Upper lobe of left lung (tissue), 4 donors: ENCODE results near the gene MED27.

Source experiments
- EP300 ChIP-seq, 4 donors: sonication (generic); formaldehyde crosslinking; IDR thresholded peaks; one replicate each; pipeline ENCODE4 v1.5.1; 2017; ENCODE audit warnings: antibody characterized with exemption in 4 of 4, control low read depth in 2 of 4
- POLR2A ChIP-seq, 4 donors: fragments of 450-650 bp; IDR thresholded peaks; one replicate each; pipeline ENCODE4 v1.5.1; 2016 to 2017; ENCODE audit warnings: antibody characterized with exemption in 4 of 4, mild to moderate bottlenecking in 2 of 4
- POLR2AphosphoS5 ChIP-seq, 2 donors: sonication (generic); formaldehyde crosslinking; IDR thresholded peaks; one replicate each; pipeline ENCODE4 v1.5.1; 2017; ENCODE audit warnings: antibody characterized with exemption in 2 of 2
- TF ChIP-seq, protein P1 (sequence below), 6 experiments: fragments of 450-650 bp in 4 of 6; fragments of 200-600 bp in 2 of 6; sonication (generic) in 2 of 6; IDR thresholded peaks; one replicate each; pipeline ENCODE4 v1.5.1; 2016 to 2019; ENCODE audit warnings: antibody characterized with exemption in 6 of 6

GRCh38 chr9:132004323-132004722 lies 75.3 kb downstream of the MED27 start:
- TF ChIP-seq POLR2A (IDR thresholded peaks at IDR 0.05) (no peak), EP300 (IDR thresholded peaks at IDR 0.05) (no peak), POLR2AphosphoS5 (IDR thresholded peaks at IDR 0.05) (no peak)
- TF ChIP-seq, protein P1, sequence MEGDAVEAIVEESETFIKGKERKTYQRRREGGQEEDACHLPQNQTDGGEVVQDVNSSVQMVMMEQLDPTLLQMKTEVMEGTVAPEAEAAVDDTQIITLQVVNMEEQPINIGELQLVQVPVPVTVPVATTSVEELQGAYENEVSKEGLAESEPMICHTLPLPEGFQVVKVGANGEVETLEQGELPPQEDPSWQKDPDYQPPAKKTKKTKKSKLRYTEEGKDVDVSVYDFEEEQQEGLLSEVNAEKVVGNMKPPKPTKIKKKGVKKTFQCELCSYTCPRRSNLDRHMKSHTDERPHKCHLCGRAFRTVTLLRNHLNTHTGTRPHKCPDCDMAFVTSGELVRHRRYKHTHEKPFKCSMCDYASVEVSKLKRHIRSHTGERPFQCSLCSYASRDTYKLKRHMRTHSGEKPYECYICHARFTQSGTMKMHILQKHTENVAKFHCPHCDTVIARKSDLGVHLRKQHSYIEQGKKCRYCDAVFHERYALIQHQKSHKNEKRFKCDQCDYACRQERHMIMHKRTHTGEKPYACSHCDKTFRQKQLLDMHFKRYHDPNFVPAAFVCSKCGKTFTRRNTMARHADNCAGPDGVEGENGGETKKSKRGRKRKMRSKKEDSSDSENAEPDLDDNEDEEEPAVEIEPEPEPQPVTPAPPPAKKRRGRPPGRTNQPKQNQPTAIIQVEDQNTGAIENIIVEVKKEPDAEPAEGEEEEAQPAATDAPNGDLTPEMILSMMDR (IDR thresholded peaks at IDR 0.05) = no peak
